T-helper 1 cell treated with Interleukin-12 subunit alpha and Interleukin-12 subunit beta and Interleukin-4 antibody, amounts not matched to agents 30 ng/mL and 1 ng/mL, for 36 hours (primary cell): ENCODE data around the gene ASB14. TPM values are rescaled to one million over a fixed set of nuclear protein-coding genes. Genes with fewer than 3 reads are reported as not detected.

Experiments used
- intact Hi-C: fragments of 100-400 bp; cut with micrococcal nuclease; formaldehyde crosslinking; loops from one replicate; pipeline ENCODE4 v1.15.1; 2024
- total RNA-seq: library from RNA; stranded (reverse); gene quantifications from 2 replicates; pipeline ENCODE4 v1.2.3, GENCODE V29; 2022

ASB14 gene
- total RNA-seq, 1 donor from 2014 or later, result not detected

DNA sequence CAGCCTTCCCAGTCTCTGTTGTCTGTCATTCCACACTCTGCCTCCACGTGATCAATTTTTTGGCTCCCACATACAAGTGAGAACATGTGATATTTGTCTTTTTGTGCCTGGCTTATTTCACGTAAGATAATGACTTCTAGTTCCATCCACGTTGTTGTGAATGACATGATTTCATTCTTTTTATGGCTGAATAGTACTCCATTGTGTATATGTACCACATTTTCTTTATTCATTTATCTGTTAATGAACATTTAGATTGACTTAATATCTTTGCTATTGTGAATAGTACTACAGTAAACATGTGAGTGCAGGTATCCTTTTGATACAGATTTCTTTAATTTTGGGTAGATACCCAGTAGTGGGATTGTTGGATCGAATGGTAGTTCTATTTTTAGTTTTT is 31.4 kb downstream of the ASB14 start:
- intact Hi-C loops, result no loop called here

GRCh38 chr3:57257678-57258077 is 34.8 kb downstream of the ASB14 start:
- intact Hi-C loops, result no loop called here

- intact Hi-C loops, result no loop called here
Observed at GRCh38 chr3:57256844-57257243, 35.6 kb downstream of the ASB14 start.

DNA sequence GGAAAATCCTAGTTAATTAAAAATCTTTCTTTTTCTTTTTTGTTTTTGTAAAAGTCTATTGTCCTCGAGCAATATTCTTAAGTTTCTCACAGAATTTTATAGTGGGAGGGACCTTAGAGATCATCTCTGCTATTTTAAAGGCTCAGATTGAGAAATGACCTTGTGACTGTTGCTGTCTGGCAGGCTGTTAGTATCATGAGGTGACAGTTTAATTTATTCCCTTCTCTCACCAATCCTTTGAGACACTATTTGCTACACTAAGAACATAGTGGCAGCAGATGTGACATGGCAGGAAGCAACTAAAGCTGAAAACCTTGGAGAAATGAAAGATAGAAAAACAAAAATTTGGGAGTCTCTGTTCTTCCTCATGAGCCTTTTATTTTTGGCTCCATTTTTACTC is 40.1 kb downstream of the ASB14 start:
- intact Hi-C loops, result no loop called here

DNA sequence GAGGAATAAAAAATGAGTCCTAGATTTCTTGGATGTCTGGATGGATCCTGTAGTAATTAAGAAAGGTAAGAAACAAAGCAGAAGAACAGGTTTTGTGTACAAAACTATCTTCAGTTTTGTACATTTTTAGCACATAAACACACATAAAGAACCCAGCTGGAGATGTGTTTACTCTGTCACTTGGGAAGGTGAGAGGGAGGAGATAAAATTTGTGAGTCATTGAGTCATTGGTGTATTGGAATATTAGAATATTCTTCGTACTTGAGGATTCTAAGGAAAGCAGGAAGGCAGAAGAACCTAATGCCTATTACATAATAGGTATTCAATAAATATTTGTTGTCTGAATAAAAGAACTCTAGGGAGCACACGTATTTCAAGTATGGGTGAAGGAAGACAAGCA is 47.5 kb downstream of the ASB14 start:
- intact Hi-C loops, result no loop called here

- intact Hi-C loops, result no loop called here
Observed at GRCh38 chr3:57234613-57235575, 57.6 kb downstream of the ASB14 start.

GRCh38 chr3:57233799-57234198 is 58.7 kb downstream of the ASB14 start:
- intact Hi-C loops, result no loop called here

DNA sequence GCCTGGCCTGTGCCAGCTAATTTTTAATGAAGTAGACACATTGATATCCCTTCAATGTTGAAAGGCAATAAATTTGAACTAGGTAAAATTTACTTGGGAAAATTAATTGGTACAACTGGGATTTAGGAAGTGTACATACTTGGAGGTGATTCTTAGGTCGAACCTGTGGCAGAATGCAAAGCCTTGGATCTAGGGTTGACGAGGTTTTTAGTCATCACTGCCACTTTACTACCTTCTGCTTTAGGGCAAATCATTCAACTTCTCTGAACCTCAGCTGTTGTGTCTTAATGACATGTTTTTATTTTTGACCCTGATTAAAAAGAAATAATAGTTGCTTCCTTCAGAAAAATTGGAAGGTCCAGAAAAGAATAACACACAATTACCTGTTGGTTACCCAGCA is 62.5 kb downstream of the ASB14 start:
- intact Hi-C loops, result no loop called here

DNA sequence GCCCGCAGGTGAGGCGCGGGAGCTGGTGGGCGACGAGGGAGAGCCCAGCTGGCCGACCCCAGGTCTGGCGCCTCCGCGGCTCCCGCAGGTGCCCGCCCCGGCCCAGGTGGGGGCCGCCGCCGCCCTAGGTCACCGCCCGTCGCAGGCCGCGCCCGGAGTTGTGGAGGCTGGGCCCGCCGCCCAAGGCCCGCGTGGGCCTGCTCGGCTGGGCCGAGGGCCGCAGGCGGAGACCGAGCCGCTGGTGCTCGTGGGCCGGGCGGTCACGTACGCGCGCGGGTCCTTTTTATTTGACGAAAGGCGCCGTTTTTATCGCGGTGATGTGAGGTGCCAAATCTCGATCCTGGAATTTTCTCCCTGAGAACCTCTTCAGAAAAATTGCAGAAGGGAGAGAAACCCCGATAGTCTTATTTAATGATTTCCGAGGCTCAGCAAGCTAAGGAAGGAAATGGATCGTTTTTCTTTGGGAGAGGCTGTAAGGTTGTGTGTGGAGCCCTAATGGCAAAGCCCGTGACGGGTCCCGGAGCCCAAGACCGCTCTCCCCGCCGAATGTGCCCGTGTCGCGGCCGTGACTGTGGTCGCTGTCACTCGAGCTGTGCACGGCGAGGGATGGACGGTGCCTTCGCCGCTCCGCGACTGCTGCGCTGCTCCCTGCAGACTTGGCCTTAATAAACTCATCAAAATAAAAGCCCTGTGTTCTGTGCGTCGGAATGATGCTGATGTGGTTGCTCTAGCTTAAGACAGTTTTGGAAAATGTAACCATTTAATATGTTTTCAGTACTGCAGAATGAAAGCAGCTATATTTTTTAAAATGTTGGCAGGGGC is 64.3 kb downstream of the ASB14 start:
- intact Hi-C loops, result loop anchor here (1.0 to 5.0 kb wide), 13 partner anchors 31 to 1264 kb away; partner anchors contain the start of genes ABHD6, ARHGEF3, CCDC66 and DENND6A

DNA sequence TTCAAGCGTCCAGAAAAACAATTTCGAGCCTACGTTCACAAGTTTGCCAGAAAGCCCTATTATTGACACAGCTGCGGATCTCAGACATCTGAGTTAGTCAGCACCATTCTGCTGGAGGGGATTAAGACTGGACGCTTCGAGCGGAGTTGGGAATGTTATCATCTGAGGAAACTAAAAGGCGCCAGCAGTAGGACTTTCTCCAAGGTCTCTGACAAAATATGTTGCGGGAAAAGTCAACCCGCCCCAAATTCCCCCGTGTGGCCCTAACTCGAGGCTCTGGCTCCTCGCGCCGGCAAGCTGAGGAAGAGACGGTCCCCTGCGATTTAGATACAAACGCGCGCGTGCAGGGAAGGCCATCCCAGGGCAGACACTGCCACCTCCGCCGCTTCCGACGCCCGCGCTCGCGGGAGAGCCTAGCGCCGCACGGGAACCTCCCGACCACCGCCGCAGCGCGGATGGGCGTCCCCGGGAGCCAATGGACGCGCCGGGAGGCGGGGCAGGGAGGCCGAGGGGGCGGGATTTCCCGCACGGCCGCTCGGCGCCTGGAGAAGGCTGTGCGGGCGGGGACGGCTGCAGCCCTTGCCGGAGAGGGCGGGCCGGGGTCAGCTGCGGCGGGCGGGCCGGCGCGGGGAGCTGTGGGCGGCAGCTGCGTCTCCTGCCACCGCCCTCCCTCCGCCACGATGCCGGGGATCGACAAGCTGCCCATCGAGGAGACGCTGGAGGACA is 65.1 kb downstream of the ASB14 start, which contains the start of gene APPL1:
TSS of gene APPL1 (plus strand) at position 526 of the 726 bp plus-strand sequence. CDS start at position 681, 155 bp downstream.
- intact Hi-C loops, result loop anchor here (5.0 kb wide), 5 partner anchors 425 to 1265 kb away; partner anchors contain the start of genes ABHD6, ARHGEF3, CCDC66 and KCTD6

GRCh38 chr3:57226176-57226575 is 66.3 kb downstream of the ASB14 start:
- intact Hi-C loops, result loop anchor here (5.0 kb wide), 5 partner anchors 424 to 1266 kb away; partner anchors contain the start of genes ABHD6, ARHGEF3, CCDC66 and KCTD6

- intact Hi-C loops, result loop anchor here (5.0 kb wide), 5 partner anchors 423 to 1267 kb away; partner anchors contain the start of genes ABHD6, ARHGEF3, CCDC66 and KCTD6
Observed at GRCh38 chr3:57224856-57225255, 67.6 kb downstream of the ASB14 start.

- intact Hi-C loops, result no loop called here
Observed at GRCh38 chr3:57221883-57222282, 70.6 kb downstream of the ASB14 start.

Other genes with a start within 250 kb of the ASB14 start
- gene SPATA12, start 232.0 kb downstream of the ASB14 start, total RNA-seq, result not detected in 2 replicates
- 0.02 TPM in 1 of 2 replicates, not detected in the other for gene IL17RD, start 127.3 kb downstream of the ASB14 start, total RNA-seq
- gene HESX1, start 92.7 kb downstream of the ASB14 start, total RNA-seq, result 0.22 TPM in 1 of 2 replicates, not detected in the other
- 39.4 and 39.5 TPM in 2 replicates for gene APPL1, start 65.0 kb downstream of the ASB14 start, total RNA-seq